SK-MEL-5 (cell line): ENCODE results near the gene ACVR1C. TPM values are rescaled to one million over a fixed set of nuclear protein-coding genes. Genes with fewer than 3 reads are reported as not detected.
"Not testable (repeated sequence)": the region's sequence is repeated elsewhere in the genome, so short reads cannot be mapped to it uniquely, and the experiment has no call there.

ENCODE experiments used
- DNase-seq: peaks from one replicate; pipeline ENCODE4 v3.0.0-alpha.2; 2016; ENCODE audit warnings: low read depth, low spot score
- in situ Hi-C: cut with HindIII; loops from 2 replicates; pipeline ENCODE4 v1.10.0; 2016; ENCODE audit warnings: low sequenced_read_pairs, high pct_unique_total_duplicates, low pct_unique_long_range_greater_than_20kb
- total RNA-seq: library from RNA; depleted of rRNA; stranded (reverse); fragments of >200 nt; shearing (Covaris generic); gene quantifications from 2 replicates; pipeline ENCODE4 v1.2.3, GENCODE V29; 2014

Gene ACVR1C
- total RNA-seq, 1 experiment from 2014 or later: 0.69 TPM

DNA sequence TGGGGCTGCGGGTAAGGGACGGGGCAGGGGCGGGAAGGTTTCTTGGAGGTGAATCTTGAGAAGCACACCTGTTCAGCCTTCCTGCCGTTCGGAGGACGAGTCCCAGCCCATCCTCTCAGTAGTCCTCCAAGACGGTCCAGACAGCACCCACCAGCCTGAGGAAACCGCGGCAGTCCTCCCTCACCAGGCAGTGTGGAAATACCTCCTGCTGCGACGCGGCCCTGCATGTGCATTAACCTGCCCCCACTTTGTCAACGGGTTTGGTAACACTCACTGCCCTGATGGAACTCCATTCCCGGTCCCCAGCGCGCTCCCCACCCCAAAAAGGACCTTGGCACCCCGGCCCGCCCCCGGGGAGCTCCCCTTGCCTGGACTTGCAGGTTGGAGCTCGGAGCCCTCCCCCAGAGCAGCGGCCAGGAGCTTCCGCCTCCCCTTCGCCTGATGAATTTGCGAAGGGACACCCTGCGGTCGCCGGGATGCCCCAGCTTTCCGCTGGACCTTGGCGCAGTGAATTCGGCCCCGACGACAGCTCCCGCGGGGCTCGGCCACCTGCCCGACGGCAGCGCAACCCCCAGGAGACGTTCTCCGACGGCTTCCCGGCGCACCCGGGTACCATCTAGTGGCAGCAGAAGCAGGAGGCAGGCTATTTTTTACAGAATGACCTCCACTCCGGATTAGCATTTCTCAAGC lies 31.5 kb downstream of the ACVR1C start:
- no peak for DNase-seq
- in situ Hi-C loops: no loop called here

- in situ Hi-C loops: no loop called here
- no peak for DNase-seq
Observed at GRCh38 chr2:157593411-157593810, 35.3 kb downstream of the ACVR1C start.

DNA sequence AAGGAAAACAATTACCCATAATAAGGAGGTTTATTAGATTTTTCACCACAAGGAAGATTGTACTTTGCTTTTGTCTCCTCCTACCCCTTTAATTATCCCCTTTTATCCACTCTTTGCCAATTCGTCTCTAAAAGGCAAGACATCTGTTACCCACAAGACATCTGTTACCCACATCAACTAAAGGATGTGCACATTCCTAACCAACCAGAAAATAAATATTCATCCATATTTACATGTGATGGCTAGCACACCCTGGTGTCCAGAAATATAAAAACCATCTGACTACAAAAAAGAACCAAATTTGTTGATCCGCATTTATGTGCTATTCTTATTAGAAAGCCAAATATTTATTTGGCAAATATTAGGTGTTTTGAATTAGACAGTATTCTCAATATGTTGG lies 35.7 kb downstream of the ACVR1C start:
- peak; percentile 41 for DNase-seq
- in situ Hi-C loops: no loop called here

DNA sequence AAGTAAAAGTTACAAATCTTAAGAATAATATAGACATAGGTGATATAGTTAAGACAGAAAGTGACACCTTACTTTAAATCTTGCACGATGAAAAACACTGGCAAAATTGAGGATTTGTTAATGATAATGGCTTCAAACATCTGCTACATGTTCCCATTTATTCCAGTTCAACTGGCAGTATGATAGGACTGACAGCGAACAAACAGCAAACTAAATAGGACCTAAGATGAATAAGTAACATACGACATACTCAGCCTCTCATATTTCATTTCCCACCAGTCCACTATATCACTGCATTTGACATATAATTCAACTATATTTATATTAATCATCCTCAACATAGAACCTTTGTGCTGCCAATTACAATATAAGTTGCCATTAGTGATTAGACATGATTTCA lies 36.3 kb downstream of the ACVR1C start:
- in situ Hi-C loops: no loop called here
- no peak for DNase-seq

DNA sequence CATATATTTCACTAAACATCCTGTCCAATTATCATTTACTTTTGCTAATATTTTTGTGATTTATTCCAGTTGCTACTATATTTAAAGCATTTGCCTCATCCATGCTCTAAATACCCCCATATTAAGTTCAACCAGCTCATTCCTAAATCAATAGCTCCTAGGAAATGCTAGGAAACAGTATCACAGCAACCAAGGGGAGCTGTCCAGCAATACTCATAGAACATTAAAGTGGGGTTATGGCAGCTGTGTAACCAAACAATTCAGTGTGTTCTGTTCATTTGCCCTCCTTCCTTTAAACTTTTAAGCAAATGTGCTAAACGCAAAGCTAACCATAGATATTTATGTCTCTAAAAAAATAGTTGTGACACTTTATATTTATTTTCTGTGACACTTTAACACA lies 41.1 kb downstream of the ACVR1C start:
- in situ Hi-C loops: no loop called here

DNA sequence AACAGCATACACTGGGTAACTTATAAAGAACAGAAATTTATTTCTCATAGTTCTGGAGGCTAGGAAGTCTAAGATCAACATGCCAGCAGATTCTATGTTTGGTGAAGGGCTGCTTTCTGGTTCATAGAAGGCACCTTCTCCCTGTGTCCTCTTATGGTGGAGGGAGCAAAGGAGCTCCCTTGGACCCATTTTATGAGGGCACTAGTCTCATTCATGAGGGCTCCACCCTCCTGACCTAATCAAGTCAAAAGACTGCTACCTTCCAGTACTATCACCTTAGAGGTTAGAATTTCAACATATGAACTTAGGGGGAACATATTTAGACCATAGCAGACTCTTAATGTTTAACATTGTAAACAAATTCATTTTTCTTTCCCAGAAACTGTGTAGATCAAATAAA lies 54.5 kb downstream of the ACVR1C start:
- in situ Hi-C loops: no loop called here

More for the DNA sequence above, 41.1 kb downstream of the ACVR1C start:
- DNase-seq: no peak

DNA sequence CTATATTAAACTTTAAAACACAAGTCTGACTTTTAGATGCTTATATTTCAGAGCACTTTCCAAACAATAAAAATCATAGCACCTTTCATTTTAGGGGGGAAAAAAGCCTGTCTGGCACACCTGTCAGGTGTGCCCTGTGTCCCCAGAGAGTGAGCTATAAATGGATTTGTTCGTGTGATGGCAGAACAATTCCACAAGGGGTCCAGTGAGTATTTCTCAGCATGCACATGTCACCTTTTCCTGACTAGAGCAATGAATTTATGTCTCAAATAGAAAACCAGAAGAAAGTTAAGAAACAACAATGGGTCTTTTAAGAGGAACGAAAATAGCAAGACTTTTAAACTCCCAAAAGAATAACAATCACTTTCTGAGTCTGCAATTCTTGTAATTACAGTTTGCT lies 55.9 kb downstream of the ACVR1C start:
- in situ Hi-C loops: no loop called here
- DNase-seq: peak; percentile 16

More for the DNA sequence above, 54.5 kb downstream of the ACVR1C start:
- no peak for DNase-seq

- DNase-seq, in situ Hi-C loops: not testable (repeated sequence)
Observed at GRCh38 chr2:157566623-157567022, 62.0 kb downstream of the ACVR1C start.

GRCh38 chr2:157566113-157566512 lies 62.6 kb downstream of the ACVR1C start:
- DNase-seq, in situ Hi-C loops: not testable (repeated sequence)

DNA sequence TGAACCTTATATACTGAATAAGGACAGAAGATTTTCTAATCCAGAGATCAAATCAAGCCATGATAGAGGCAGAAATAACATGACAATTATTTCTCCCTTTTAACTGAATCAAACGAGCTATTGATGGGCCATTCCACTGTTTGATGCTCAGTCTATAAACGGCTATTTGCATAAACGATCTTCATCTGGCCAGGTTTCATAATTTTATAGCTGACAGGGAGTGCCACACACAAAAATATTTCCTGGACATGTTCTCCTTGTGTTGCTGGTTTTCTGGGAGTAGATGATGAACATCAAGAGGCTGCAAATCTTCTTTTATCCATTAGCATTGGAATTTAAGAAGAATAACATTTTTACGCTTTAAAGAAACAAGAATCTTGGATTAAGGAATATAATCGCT lies 63.1 kb downstream of the ACVR1C start:
- in situ Hi-C loops: no loop called here
- DNase-seq: no peak

- in situ Hi-C loops: no loop called here
- no peak for DNase-seq
Observed at GRCh38 chr2:157559890-157560289, 68.8 kb downstream of the ACVR1C start.

- in situ Hi-C loops: no loop called here
- DNase-seq: no peak
Observed at GRCh38 chr2:157559461-157559860, 69.2 kb downstream of the ACVR1C start.

GRCh38 chr2:157559061-157559460 lies 69.6 kb downstream of the ACVR1C start:
- in situ Hi-C loops: no loop called here
- no peak for DNase-seq

DNA sequence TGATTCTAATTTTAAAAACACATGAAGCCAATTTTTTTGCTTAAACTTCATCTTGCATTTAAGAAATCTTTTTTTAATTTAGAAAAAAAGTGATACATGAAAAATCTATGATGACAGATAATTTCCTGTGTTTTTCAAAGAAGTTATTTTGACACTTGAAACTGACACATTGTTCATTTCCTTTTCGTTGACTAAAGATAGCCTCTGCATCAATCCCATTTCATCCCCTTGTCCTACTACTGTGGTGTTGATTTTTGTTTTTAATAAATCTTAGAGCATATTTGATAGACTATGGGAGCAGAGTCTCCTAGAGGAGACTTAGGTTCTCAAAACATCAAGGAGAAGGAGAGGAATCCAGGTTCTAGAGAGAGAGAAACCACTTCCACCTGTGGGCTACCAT lies 70.9 kb downstream of the ACVR1C start:
- in situ Hi-C loops: no loop called here
- no peak for DNase-seq

DNA sequence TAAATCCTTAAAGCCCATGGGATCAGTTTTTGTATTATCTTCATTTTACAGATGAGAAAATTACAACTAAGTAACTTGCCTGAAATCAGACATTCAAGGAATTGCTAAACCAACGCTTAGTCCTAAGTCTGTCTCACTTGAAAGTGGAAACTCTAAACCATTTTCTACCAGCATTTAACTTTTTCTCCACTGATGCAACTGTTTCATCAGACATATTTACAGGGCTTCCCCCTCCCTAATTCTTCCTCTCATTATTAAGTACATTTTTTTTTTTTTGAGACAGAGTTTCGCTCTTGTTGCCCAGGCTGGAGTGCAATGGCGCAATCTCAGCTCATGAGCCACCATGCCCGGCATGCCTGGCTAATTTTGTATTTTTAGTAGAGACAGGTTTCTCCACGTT lies 88.6 kb downstream of the ACVR1C start:
- in situ Hi-C loops: no loop called here
- no peak for DNase-seq

GRCh38 chr2:157538064-157538463 lies 90.6 kb downstream of the ACVR1C start:
- in situ Hi-C loops: no loop called here
- DNase-seq: no peak

GRCh38 chr2:157536815-157537214 lies 91.8 kb downstream of the ACVR1C start:
- in situ Hi-C loops: no loop called here
- no peak for DNase-seq

GRCh38 chr2:157528963-157529751 lies 99.5 kb downstream of the ACVR1C start:
- no peak for DNase-seq
- in situ Hi-C loops: no loop called here

- no peak for DNase-seq
- in situ Hi-C loops: no loop called here
Observed at GRCh38 chr2:157526070-157526469, 102.6 kb downstream of the ACVR1C start.
